Measurements from ENCODE around the gene VGLL4.

DNA sequence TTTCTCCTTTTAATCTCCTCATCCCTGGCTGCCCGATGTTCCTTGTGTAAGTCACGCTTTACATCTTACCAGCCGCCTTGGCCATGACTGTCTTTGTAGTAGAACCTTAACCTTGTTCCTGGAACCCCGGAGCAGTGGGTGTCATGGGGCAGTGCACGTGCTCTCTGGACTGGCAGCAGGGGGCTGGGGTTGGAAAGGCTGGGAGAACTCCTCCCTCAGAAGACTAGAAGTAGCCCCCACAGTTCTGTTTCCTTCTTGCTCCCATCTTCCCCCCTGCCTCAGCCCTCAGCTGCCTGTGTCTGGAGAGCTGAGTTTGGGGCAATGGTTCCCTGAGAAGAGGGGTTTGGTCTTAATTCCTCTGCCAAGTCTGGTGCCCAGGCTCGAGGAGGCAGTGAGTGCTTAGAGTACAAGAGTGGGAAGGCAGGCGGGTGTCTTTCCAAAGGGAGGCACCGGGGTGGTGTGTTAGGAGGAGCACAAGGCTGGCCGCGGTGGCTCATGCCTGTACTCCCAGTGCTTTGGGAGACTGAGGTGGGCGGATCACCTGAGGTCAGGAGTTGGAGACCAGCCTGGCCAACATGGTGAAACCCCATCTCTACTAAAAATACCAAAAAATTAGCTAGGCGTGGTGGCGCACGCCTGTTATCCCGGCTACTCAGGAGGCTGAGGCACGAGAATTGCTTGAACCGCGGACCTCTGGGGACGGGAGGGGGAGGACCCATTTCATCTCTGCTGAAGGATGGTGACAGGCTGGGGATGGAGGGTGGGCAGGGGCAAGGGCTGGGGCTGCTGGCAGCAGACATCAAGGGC, 100.4 kb downstream of the VGLL4 start:
- TF ChIP-seq POLR2A (IDR thresholded peaks at IDR 0.05; ENCODE audit: low read length) = no peak
- no peak for TF ChIP-seq GATA1 (IDR thresholded peaks at IDR 0.05; ENCODE audit: low read depth, low read length)

Data from erythroblast (primary cell).